Lower lobe of right lung (tissue), 2 donors: ENCODE data around the gene XRCC3. TPM values are rescaled to one million over a fixed set of nuclear protein-coding genes. Genes with fewer than 3 reads are reported as not detected.

ENCODE experiments used
- ATAC-seq, 2 donors: fragments of 200-7000 bp; cut with Tn5 transposase; one replicate each; pipeline ENCODE4 v1.9.1; 2020 to 2022; ENCODE audit warnings: mild to moderate bottlenecking in 2 of 2, moderate library complexity in 2 of 2
- DNase-seq: peaks from one replicate; pipeline ENCODE4 v3.0.0-alpha.2; 2020
- H3K27ac ChIP-seq: fragments of 200-600 bp; one replicate; pipeline ENCODE4 v1.8.0; 2022
- H3K27me3 ChIP-seq: fragments of 200-600 bp; one replicate; pipeline ENCODE4 v1.8.0; 2022; ENCODE audit warnings: low read depth
- H3K36me3 ChIP-seq: fragments of 200-600 bp; one replicate; pipeline ENCODE4 v1.8.0; 2022; ENCODE audit warnings: mild to moderate bottlenecking
- H3K4me1 ChIP-seq: fragments of 200-600 bp; one replicate; pipeline ENCODE4 v1.8.0; 2022
- H3K4me3 ChIP-seq: fragments of 200-600 bp; one replicate; pipeline ENCODE4 v1.8.0; 2022; ENCODE audit warnings: mild to moderate bottlenecking
- H3K9me3 ChIP-seq: fragments of 200-600 bp; one replicate; pipeline ENCODE4 v1.8.0; 2022
- CTCF ChIP-seq: fragments of 200-600 bp; IDR thresholded peaks from one replicate; pipeline ENCODE4 v1.8.0; 2022; ENCODE audit warnings: antibody characterized with exemption, mild to moderate bottlenecking
- intact Hi-C: fragments of 100-400 bp; cut with DNase I; formaldehyde crosslinking; loops from one replicate; pipeline ENCODE4 v1.11.0; 2022
- total RNA-seq: library from RNA; stranded (reverse); fragmentation: NEBNext Ultra II Directional; extraction: Animal tissue kit (Norgen Biotek cat#: 25700); gene quantifications from one replicate; pipeline ENCODE4 v1.2.1, GENCODE V29; 2021
- donor health status: DM: no; HTN: yes; CAD: no; lungs with severe emphysema.

XRCC3 gene
- total RNA-seq, 1 donor from 2014 or later, result 5.0 TPM

GRCh38 chr14:103684871-103685270 lies 30.4 kb downstream of the XRCC3 start:
- Histone ChIP-seq H3K36me3 (peaks cover 98% of the 10 kb centered on the region), H3K9me3 (no peaks in the 10 kb centered on the region), H3K4me3 (no peak overlapping the region), H3K27ac (no peak overlapping the region), H3K27me3 (no peaks in the 10 kb centered on the region), H3K4me1 (peaks cover 4% of the 10 kb centered on the region)
- no peak for TF ChIP-seq CTCF
- ATAC-seq, result no peak
- no peak for DNase-seq
- intact Hi-C loops, result no loop called here

- intact Hi-C loops, result no loop called here
- Histone ChIP-seq H3K36me3 (peaks cover 100% of the 10 kb centered on the region), H3K27me3 (no peaks in the 10 kb centered on the region), H3K4me1 (peaks cover 5% of the 10 kb centered on the region), H3K9me3 (no peaks in the 10 kb centered on the region), H3K27ac (no peak overlapping the region), H3K4me3 (no peak overlapping the region)
- ATAC-seq, result no peak
- no peak for DNase-seq
- no peak for TF ChIP-seq CTCF
Measured at GRCh38 chr14:103684471-103684870, 30.8 kb downstream of the XRCC3 start.

- H3K4me3 ChIP-seq, result no peak overlapping the region
- intact Hi-C loops, result no loop called here
- no peaks in the 10 kb centered on the region for H3K27me3 ChIP-seq
- H3K36me3 ChIP-seq, result peaks cover 100% of the 10 kb centered on the region
- no peak for TF ChIP-seq CTCF
- no peaks in the 10 kb centered on the region for H3K9me3 ChIP-seq
- no peak overlapping the region for H3K27ac ChIP-seq
- peaks cover 12% of the 10 kb centered on the region for H3K4me1 ChIP-seq
- DNase-seq (no peak), ATAC-seq (no peak)
Measured at GRCh38 chr14:103683139-103683538, 32.1 kb downstream of the XRCC3 start.

- H3K4me1 ChIP-seq, result peaks cover 12% of the 10 kb centered on the region
- H3K36me3 ChIP-seq, result peaks cover 100% of the 10 kb centered on the region
- DNase-seq, result no peak
- intact Hi-C loops, result no loop called here
- no peak for TF ChIP-seq CTCF
- ATAC-seq, result no peak
- H3K9me3 ChIP-seq, result no peaks in the 10 kb centered on the region
- no peak overlapping the region for H3K4me3 ChIP-seq
- H3K27me3 ChIP-seq, result no peaks in the 10 kb centered on the region
- no peak overlapping the region for H3K27ac ChIP-seq
Measured at GRCh38 chr14:103680491-103681231, 34.6 kb downstream of the XRCC3 start.

- TF ChIP-seq CTCF, result peak; percentile 52
- no peaks in the 10 kb centered on the region for H3K27me3 ChIP-seq
- intact Hi-C loops, result no loop called here
- H3K4me1 ChIP-seq, result peaks cover 9% of the 10 kb centered on the region
- no peak overlapping the region for H3K4me3 ChIP-seq
- H3K36me3 ChIP-seq, result peaks cover 100% of the 10 kb centered on the region
- H3K9me3 ChIP-seq, result no peaks in the 10 kb centered on the region
- DNase-seq, result peak; percentile 75
- H3K27ac ChIP-seq, result no peak overlapping the region
- ATAC-seq, result peak; percentile 92 to 95
Measured at GRCh38 chr14:103679351-103679750, 35.9 kb downstream of the XRCC3 start.
